Non-pigmented ciliary epithelial cell (primary cell): ENCODE measurements around the gene RAE1.
"Not testable (repeated sequence)": the region's sequence is repeated elsewhere in the genome, so short reads cannot be mapped to it uniquely, and the experiment has no call there.

Experiments
- DNase-seq: peaks from one replicate; pipeline ENCODE4 v3.0.0-alpha.2; 2010; ENCODE audit warnings: low read depth

Gene RAE1

GRCh38 chr20:57415771-57416170, 64.7 kb downstream of the RAE1 start:
- DNase-seq, result no peak

- DNase-seq, result no peak
Measured at GRCh38 chr20:57416296-57417022, 65.4 kb downstream of the RAE1 start.

- DNase-seq, result no peak
Measured at GRCh38 chr20:57417051-57417689, 66.1 kb downstream of the RAE1 start.

- DNase-seq, result no peak
Measured at GRCh38 chr20:57417830-57418780, 67.0 kb downstream of the RAE1 start.

- not testable (repeated sequence) for DNase-seq
Measured at GRCh38 chr20:57419479-57419878, 68.4 kb downstream of the RAE1 start.

GRCh38 chr20:57420571-57421252, 69.7 kb downstream of the RAE1 start:
- DNase-seq, result no peak

GRCh38 chr20:57421253-57422220, 70.5 kb downstream of the RAE1 start:
- no peak for DNase-seq

GRCh38 chr20:57422254-57422653, 71.2 kb downstream of the RAE1 start:
- DNase-seq, result no peak

- no peak for DNase-seq
Measured at GRCh38 chr20:57425150-57426013, 74.3 kb downstream of the RAE1 start.

GRCh38 chr20:57426271-57426689, 75.2 kb downstream of the RAE1 start:
- no peak for DNase-seq

GRCh38 chr20:57426831-57427230, 75.8 kb downstream of the RAE1 start:
- no peak for DNase-seq

GRCh38 chr20:57428324-57429158, 77.5 kb downstream of the RAE1 start:
- DNase-seq, result no peak
